Neuronal stem cell (in vitro differentiated cells): ENCODE measurements around the gene DMD.

Experiments used
- DNase-seq: peaks from one replicate; pipeline ENCODE4 v3.0.0-alpha.2; 2013; ENCODE audit warnings: low spot score
- H2AFZ ChIP-seq: one replicate; pipeline ENCODE4 v1.6.1; 2013; ENCODE audit warnings: mild to moderate bottlenecking, low read length, inconsistent platforms
- H2AK5ac ChIP-seq: 2 replicates; pipeline ENCODE4 v1.6.1; 2013; ENCODE audit warnings: low read depth, mild to moderate bottlenecking, inconsistent platforms, low read length, moderate library complexity, mixed read lengths
- H2BK120ac ChIP-seq: 2 replicates; pipeline ENCODE4 v1.6.1; 2013; ENCODE audit warnings: low read depth, mild to moderate bottlenecking, inconsistent platforms, low read length, moderate library complexity, mixed read lengths
- H2BK12ac ChIP-seq: one replicate; pipeline ENCODE4 v1.6.1; 2013; ENCODE audit warnings: low read length, inconsistent platforms
- H2BK15ac ChIP-seq: 2 replicates; pipeline ENCODE4 v1.6.1; 2013; ENCODE audit warnings: mild to moderate bottlenecking, low read length, inconsistent platforms, mixed read lengths
- H2BK5ac ChIP-seq: one replicate; pipeline ENCODE4 v1.6.1; 2013; ENCODE audit warnings: inconsistent platforms, mild to moderate bottlenecking, low read length, moderate library complexity
- H3K14ac ChIP-seq: one replicate; pipeline ENCODE4 v1.6.1; 2013; ENCODE audit warnings: low read length, inconsistent platforms
- H3K18ac ChIP-seq: 2 replicates; pipeline ENCODE4 v1.6.1; 2013; ENCODE audit warnings: low read length, inconsistent platforms
- H3K23ac ChIP-seq: 2 replicates; pipeline ENCODE4 v1.6.1; 2013; ENCODE audit warnings: low read depth, mild to moderate bottlenecking, mixed read lengths, low read length, inconsistent platforms; ENCODE audit not compliant: poor library complexity
- H3K27ac ChIP-seq: replicated peaks from 3 replicates; pipeline ENCODE4 v1.5.1; 2013; ENCODE audit warnings: low read length, inconsistent platforms
- H3K27me3 ChIP-seq, 3 experiments: 2 replicates each; pipeline ENCODE4 v1.6.1; 2013; ENCODE audit warnings: low read length in 3 of 3, mild to moderate bottlenecking in 2 of 3, inconsistent platforms in 1 of 3, low read depth in 1 of 3, mixed read lengths in 1 of 3, moderate library complexity in 1 of 3; ENCODE audit not compliant: control insufficient read depth in 3 of 3, insufficient read depth in 3 of 3
- H3K36me3 ChIP-seq, 2 donors: replicated peaks in 1 of 2; 2 replicates each; pipeline ENCODE4 v1.6.1; 2013; ENCODE audit warnings: low read length in 2 of 2; ENCODE audit not compliant: control insufficient read depth in 2 of 2, insufficient read depth in 2 of 2
- H3K4ac ChIP-seq: 2 replicates; pipeline ENCODE4 v1.6.1; 2013; ENCODE audit warnings: inconsistent platforms, mild to moderate bottlenecking, low read length, moderate library complexity
- H3K4me1 ChIP-seq, 2 donors: 1 replicate in 1 of 2; 2 replicates in 1 of 2; pipeline ENCODE4 v1.6.1; 2013; ENCODE audit warnings: low read length in 2 of 2, low read depth in 1 of 2; ENCODE audit not compliant: control insufficient read depth in 2 of 2, insufficient read depth in 1 of 2
- H3K4me2 ChIP-seq: one replicate; pipeline ENCODE4 v1.6.1; 2013; ENCODE audit warnings: mild to moderate bottlenecking, low read length, inconsistent platforms; ENCODE audit not compliant: insufficient read depth, poor library complexity, severe bottlenecking
- H3K4me3 ChIP-seq, 2 donors: 2 replicates each; pipeline ENCODE4 v1.5.1; 2013; ENCODE audit warnings: low read length in 2 of 2, mild to moderate bottlenecking in 2 of 2, inconsistent platforms in 1 of 2, moderate library complexity in 1 of 2
- H3K79me1 ChIP-seq: one replicate; pipeline ENCODE4 v1.6.1; 2013; ENCODE audit warnings: low read depth, mild to moderate bottlenecking, inconsistent platforms, low read length, moderate library complexity
- H3K9ac ChIP-seq: one replicate; pipeline ENCODE4 v1.6.1; 2013; ENCODE audit warnings: mild to moderate bottlenecking, low read depth, low read length, inconsistent platforms; ENCODE audit not compliant: poor library complexity
- H3K9me3 ChIP-seq, 2 donors: replicated peaks in 1 of 2; 2 replicates each; pipeline versions ENCODE3 to v1.6.1; 2013; ENCODE audit warnings: low read length in 2 of 2, mild to moderate bottlenecking in 2 of 2, inconsistent platforms in 1 of 2, low read depth in 1 of 2, mixed read lengths in 1 of 2, moderate library complexity in 1 of 2; ENCODE audit not compliant: control insufficient read depth in 2 of 2, insufficient read depth in 1 of 2
- H4K8ac ChIP-seq: one replicate; pipeline ENCODE4 v1.6.1; 2013; ENCODE audit warnings: low read depth, mild to moderate bottlenecking, inconsistent platforms, low read length, moderate library complexity
- H4K91ac ChIP-seq: one replicate; pipeline ENCODE4 v1.6.1; 2013; ENCODE audit warnings: low read length, low read depth, mild to moderate bottlenecking, inconsistent platforms; ENCODE audit not compliant: poor library complexity
- WGBS, 2 donors: extraction: QIAGEN DNeasy Blood & Tissue Kit; methylation state at CpG; one replicate each; pipeline ENCODE4 v1.1.7; 2013; ENCODE audit warnings: missing lambda C conversion rate in 2 of 2, mixed read lengths in 1 of 2; ENCODE audit not compliant: insufficient read length in 2 of 2, insufficient replicate concordance in 1 of 2; ENCODE audit errors: extremely low coverage in 2 of 2; 5-methylcytosine and 5-hydroxymethylcytosine counted together

DMD gene

DNA sequence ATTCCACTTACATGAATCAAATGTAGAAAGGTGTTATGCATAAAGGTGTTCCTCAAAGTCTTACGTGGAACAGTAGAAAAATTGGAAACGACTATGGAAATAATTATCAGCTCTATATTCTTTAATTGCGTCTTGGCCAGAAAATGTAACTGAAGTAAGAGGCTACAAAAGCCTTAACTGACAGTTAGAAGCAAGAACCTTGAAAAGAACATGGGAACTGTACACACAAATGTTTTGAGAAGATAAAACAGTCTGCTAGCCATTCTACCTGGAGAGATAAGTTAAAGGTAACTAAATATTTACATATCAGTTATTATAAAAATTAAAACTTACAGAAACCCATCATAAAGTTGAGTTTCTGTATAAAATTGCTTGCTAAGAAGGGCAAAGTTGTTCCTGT is 1967.5 kb downstream of the DMD start:
- Histone ChIP-seq H4K91ac (no peak overlapping the region), H3K4me1 (no peaks in the 10 kb centered on the region), H3K4ac (no peak overlapping the region), H3K27ac (no peak overlapping the region), H3K23ac (no peak overlapping the region), H3K9ac (no peak overlapping the region), H3K36me3 (no peaks in the 10 kb centered on the region), H2BK12ac (no peak overlapping the region), H2BK120ac (no peak overlapping the region), H3K4me2 (no peak overlapping the region), H2AK5ac (no peak overlapping the region), H3K14ac (no peak overlapping the region), H2BK5ac (no peak overlapping the region), H3K18ac (no peak overlapping the region), H3K27me3 (no peaks in the 10 kb centered on the region), H3K79me1 (no peaks in the 10 kb centered on the region), H2BK15ac (no peak overlapping the region), H4K8ac (no peak overlapping the region), H3K4me3 (no peak overlapping the region), H3K9me3 (no peaks in the 10 kb centered on the region), H2AFZ (no peak overlapping the region)
- WGBS, 2 donors: no CpG with 5 or more reads among the region's 3 CpGs
- DNase-seq: no peak

DNA sequence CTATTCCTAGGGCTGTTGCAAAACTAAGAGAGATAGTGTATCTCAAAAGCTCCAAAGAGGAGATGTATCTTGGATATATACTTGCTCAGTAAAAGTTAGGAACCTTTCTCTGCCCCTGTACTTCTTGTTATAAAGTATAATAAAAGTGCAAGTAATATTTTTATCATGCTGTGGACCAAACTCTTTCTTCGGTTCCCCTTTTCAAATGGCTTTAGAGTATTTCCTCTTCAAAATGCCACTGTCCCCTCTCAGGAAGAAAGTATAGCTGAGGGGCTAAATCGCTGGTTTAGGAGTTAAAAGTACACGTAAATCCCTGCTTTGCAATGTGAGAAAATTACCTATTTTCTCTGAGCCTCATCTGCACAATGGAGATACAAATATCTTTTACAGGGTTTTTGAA is 1970.4 kb downstream of the DMD start:
- Histone ChIP-seq H3K4me2 (no peak overlapping the region), H3K4me3 (no peak overlapping the region), H2AK5ac (no peak overlapping the region), H3K36me3 (no peaks in the 10 kb centered on the region), H3K79me1 (no peaks in the 10 kb centered on the region), H3K27me3 (no peaks in the 10 kb centered on the region), H2BK5ac (no peak overlapping the region), H2BK15ac (no peak overlapping the region), H3K9ac (no peak overlapping the region), H3K4ac (no peak overlapping the region), H3K18ac (no peak overlapping the region), H3K27ac (no peak overlapping the region), H3K14ac (no peak overlapping the region), H2BK12ac (no peak overlapping the region), H4K8ac (no peak overlapping the region), H3K23ac (no peak overlapping the region), H3K4me1 (peaks cover 0 to 6% of the 10 kb centered on the region in 2 donors), H2BK120ac (no peak overlapping the region), H2AFZ (no peak overlapping the region), H4K91ac (no peak overlapping the region), H3K9me3 (no peaks in the 10 kb centered on the region)
- no peak for DNase-seq
- WGBS, 2 donors: no CpG with 5 or more reads among the region's 3 CpGs

DNA sequence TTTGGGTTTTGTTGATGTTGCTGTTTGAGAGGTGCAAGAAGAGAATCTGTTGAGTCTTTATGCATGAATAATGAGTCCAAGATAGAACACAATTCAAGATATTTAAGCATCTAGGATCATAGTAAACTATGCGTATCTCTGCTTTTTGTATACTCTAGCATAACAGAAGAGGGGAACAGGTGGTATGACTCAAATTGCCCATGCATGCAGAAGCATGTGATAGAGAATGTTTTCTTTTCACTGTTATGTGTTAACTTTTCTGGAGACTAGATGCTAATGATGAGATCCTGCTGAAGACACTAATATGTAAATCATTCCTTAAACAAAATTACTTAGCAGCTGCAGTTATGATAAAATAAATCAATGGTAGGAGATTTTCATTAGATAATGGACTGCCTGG is 1974.2 kb downstream of the DMD start:
- H3K9ac ChIP-seq: no peak overlapping the region
- H3K4me2 ChIP-seq: no peak overlapping the region
- no peak overlapping the region for H2AK5ac ChIP-seq
- no peak overlapping the region for H3K27ac ChIP-seq
- DNase-seq: no peak
- no peak overlapping the region for H3K23ac ChIP-seq
- H2BK5ac ChIP-seq: no peak overlapping the region
- no peak overlapping the region for H4K8ac ChIP-seq
- H3K14ac ChIP-seq: no peak overlapping the region
- no peaks in the 10 kb centered on the region for H3K27me3 ChIP-seq
- no peak overlapping the region for H4K91ac ChIP-seq
- no peak overlapping the region for H3K4me3 ChIP-seq
- peaks cover 3 to 16% of the 10 kb centered on the region in 2 donors for H3K4me1 ChIP-seq
- no peak overlapping the region for H2AFZ ChIP-seq
- H3K18ac ChIP-seq: no peak overlapping the region
- no peak overlapping the region for H2BK15ac ChIP-seq
- H3K79me1 ChIP-seq: no peaks in the 10 kb centered on the region
- H2BK120ac ChIP-seq: no peak overlapping the region
- H3K36me3 ChIP-seq: no peaks in the 10 kb centered on the region
- H3K9me3 ChIP-seq: no peaks in the 10 kb centered on the region
- no CpG with 5 or more reads among the region's 1 CpG for WGBS, 2 donors
- H2BK12ac ChIP-seq: no peak overlapping the region
- no peak overlapping the region for H3K4ac ChIP-seq

DNA sequence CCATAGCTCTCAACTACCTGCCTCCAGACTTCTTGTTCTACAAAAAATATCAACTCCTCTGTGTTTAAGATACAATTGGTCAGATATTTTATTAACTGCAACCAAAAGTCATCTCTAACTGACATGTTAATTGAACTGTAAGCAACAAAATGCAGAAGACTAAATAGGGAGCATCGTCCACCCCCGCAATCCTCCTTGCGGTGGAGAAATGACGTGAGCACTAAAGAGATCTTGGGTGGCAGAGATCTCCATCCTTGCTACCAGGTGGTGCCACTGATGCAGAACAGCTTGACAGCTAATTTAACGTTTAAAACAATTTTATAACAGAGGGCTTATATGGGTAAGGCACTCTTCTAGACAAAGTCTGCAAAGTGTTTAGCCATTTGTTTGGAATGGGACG is 1975.1 kb downstream of the DMD start:
- Histone ChIP-seq H3K9ac (no peak overlapping the region), H3K4me2 (no peak overlapping the region), H3K4me3 (no peak overlapping the region), H3K4me1 (peaks cover 3 to 16% of the 10 kb centered on the region in 2 donors), H2AFZ (no peak overlapping the region), H3K36me3 (no peaks in the 10 kb centered on the region), H2BK5ac (no peak overlapping the region), H3K9me3 (no peaks in the 10 kb centered on the region), H3K79me1 (peaks cover 1% of the 10 kb centered on the region), H2BK15ac (no peak overlapping the region), H3K27ac (no peak overlapping the region), H4K91ac (no peak overlapping the region), H2BK12ac (no peak overlapping the region), H3K4ac (no peak overlapping the region), H2BK120ac (no peak overlapping the region), H2AK5ac (no peak overlapping the region), H3K23ac (no peak overlapping the region), H3K27me3 (no peaks in the 10 kb centered on the region), H4K8ac (no peak overlapping the region), H3K18ac (no peak overlapping the region), H3K14ac (no peak overlapping the region)
- DNase-seq: no peak
- WGBS, 2 donors: no CpG with 5 or more reads among the region's 6 CpGs
